DMS 273 (cell line): Measurements from ENCODE around the gene PRKG1.

Source experiments
- DNase-seq: peaks from one replicate; lab custom pipeline; 2025; ENCODE audit not compliant: unreplicated experiment; lab: John Stamatoyannopoulos, UW

PRKG1 gene

GRCh38 chr10:51074238-51075028 lies at the start of gene PRKG1:
TSS of gene PRKG1 (plus strand) at chr10:51074487.
- peak; percentile 85 for DNase-seq

DNA sequence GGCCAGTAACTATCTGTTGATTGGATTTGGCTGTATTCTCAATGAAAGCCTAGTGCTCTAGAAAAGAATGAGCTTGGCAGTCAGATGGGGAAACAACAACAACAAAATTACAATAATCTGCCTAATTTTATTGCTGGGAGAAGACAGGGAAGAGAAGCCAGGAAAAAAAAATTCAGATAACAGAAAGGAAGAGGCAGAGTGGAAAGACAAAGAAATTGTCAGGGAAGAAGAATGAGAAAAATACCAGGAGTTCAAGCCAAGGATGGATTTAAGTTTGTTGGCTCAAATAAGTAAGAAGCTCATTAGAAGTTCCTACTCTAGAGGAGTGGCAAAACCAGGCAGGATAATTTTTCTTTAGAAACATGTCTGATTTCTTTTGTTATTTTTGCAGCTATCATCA lies 45.9 kb upstream of the PRKG1 start:
- no peak for DNase-seq

DNA sequence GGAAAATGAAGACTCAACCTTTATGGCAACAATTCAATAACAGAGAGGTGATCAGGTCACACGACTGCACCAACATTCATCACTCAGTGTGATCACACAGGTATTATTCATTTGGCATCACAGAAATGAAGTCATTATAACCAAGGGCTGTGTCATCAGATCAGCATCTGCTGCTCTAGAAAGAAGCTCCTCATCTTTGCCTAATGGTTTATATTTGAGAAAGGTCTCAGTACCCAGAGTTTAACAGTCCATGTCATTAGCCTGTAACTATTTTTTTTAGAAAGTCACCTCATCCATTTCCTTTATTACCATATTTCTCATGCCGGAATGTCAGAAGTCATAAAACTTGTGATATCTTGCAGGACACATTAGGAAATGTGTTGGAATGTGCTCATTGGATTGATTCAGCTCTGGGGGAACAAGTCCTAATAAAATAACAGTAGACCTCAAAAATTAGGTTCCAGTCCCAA lies 45.1 kb upstream of the PRKG1 start:
- DNase-seq: no peak

- DNase-seq: no peak
These were observed 43.8 kb upstream of the PRKG1 start for GRCh38 chr10:51030480-51030879.

GRCh38 chr10:51031950-51032349 lies 42.3 kb upstream of the PRKG1 start:
- no peak for DNase-seq

- DNase-seq: no peak
These were observed 39.5 kb upstream of the PRKG1 start for GRCh38 chr10:51034769-51035168.

- no peak for DNase-seq
These were observed 38.9 kb upstream of the PRKG1 start for GRCh38 chr10:51035344-51035743.

DNA sequence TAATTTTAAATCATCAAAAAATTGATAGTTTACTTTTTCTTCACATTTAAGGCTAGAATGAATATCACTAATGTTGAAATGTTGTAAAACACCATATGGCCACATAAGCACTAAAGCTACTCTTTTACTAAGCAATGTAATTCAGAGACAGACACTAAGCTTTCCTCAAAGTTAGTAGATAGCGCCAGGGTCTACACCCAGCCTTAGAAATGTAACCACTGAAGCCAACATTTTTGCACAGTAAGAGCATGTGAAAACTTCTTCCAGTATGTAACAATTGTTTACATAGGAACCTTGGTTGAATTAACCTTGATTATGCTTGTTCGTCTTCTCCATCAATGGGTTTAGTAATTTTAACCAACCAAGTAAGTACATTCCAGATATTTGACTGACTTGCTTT lies 28.4 kb upstream of the PRKG1 start:
- no peak for DNase-seq

GRCh38 chr10:51046654-51047053 lies 27.6 kb upstream of the PRKG1 start:
- no peak for DNase-seq

- DNase-seq: no peak
These were observed 26.4 kb upstream of the PRKG1 start for GRCh38 chr10:51047857-51048256.

- no peak for DNase-seq
These were observed 25.5 kb upstream of the PRKG1 start for GRCh38 chr10:51048792-51049191.

DNA sequence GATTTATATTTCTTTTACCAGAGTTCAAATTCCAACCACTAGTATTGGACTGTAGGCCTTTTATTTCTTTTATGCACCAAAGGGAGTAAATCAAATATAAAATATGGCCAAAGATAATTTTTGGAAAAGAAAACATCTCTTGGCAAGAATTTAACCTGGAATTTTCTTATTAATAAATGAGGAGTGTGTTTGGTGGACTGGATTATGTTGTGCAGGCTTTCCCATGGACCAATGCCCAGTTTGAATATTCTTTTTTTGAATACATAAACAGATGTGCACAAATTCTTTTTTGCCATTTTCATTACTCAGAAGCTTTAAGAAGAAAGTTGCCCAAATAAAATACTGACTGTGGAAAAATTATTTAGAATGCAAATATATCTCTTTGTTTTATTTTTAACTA lies 22.1 kb upstream of the PRKG1 start:
- DNase-seq: no peak

DNA sequence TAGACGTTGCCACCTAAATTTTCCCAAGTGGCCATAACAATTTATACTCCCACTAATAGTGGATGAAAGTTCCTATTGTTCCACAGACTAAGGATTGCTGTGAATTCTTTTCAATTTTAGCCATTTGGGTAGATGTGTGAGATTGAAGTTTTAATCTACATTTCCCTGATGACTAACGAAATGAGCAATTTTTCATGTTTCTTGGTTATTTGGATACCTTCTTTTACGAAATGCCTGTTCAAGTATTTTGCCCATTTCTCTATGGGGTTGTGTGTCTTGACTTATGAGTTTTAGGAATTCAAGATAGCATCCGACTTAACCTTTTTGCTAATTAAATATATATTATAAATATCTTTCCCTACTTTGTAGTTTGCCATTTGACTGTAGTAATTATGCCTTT lies 16.4 kb upstream of the PRKG1 start:
- no peak for DNase-seq

- no peak for DNase-seq
These were observed 11.1 kb upstream of the PRKG1 start for GRCh38 chr10:51063166-51063565.

DNA sequence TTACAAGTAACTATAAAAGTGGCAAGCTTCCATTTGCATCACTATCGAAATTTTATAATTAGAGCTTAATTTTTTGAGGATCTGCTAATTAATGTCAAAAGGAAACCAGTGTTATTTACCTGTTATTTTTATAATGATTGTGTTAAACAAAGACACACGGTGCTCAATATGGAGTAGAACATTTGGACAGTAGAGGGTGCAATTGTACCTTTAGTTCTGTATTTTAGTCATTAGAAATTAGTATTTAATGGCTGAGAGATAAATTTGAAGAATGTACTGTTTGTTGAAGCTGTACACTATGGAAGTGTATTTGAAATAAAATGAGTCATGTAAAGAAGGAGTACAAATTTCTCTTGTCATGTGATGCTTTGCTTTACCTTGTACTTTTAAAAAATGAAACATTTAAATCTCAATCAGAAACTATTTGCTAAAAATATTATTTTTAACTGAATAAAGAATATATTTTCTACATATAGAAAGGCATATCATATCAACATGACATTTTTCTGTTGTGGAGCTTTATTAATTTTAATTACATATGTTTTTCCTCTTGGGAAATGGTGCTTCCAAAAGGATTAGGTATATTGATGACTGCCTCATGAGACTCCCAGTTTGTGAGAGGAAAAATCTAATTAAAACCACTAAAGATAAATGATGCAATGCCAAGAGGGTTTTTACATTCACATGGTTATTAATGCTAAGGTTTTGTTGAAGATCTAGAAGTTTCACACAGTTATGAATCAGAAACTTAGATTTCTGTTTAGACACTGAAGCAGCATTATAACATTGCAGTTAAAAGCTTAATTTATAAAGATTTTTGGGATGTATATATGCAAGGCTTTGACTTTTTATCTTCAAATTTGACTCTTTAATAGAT lies 10.4 kb upstream of the PRKG1 start:
- peak; percentile 71 for DNase-seq

GRCh38 chr10:51066231-51066630 lies 8.1 kb upstream of the PRKG1 start:
- DNase-seq: no peak

GRCh38 chr10:51072210-51072609 lies 2.1 kb upstream of the PRKG1 start:
- DNase-seq: no peak

DNA sequence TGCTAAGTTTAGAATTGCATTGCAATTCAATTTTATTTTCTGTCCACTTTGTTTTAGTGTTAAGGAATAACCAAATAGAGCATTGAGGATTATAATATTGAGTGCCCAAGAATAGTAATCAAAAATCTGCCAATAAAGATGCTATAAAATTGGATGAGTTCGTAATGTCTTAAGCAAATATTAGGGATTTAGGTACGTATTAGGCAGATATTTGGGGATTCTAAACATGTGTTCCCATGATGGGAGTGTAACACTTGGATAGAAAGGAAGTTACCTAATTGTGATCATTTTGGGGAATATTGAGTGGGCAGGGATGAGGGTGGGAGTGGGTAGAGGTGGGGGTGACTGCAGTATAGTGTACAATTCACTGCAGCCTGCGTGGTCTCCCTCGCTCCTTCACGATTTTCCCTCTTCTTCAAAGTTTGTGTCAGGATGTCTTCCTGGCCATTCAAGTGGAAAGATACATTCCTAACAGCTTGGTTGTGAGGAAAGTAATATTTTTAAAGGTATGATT lies 1.3 kb upstream of the PRKG1 start:
- DNase-seq: no peak

GRCh38 chr10:51073453-51074237 lies 642 bp upstream of the PRKG1 start:
- peak; percentile 70 for DNase-seq

- DNase-seq: peak; percentile 50
These were observed 971 bp downstream of the PRKG1 start for GRCh38 chr10:51075043-51075872.
